Uterus (tissue), 2 donors: ENCODE results near the gene SLC39A6.

Experiments used
- POLR2A ChIP-seq, 2 donors: fragments of 450-650 bp; IDR thresholded peaks; one replicate each; pipeline ENCODE4 v1.6.1; 2016; ENCODE audit warnings: antibody characterized with exemption in 2 of 2, mild to moderate bottlenecking in 1 of 2, moderate library complexity in 1 of 2
- TF ChIP-seq, protein P1 (sequence below), 4 experiments: fragments of 200-600 bp in 2 of 4; fragments of 450-650 bp in 2 of 4; sonication (generic) in 2 of 4; IDR thresholded peaks; one replicate each; pipeline ENCODE4 v1.5.1; 2016 to 2019; ENCODE audit warnings: antibody characterized with exemption in 4 of 4, mild to moderate bottlenecking in 2 of 4, moderate library complexity in 1 of 4

DNA sequence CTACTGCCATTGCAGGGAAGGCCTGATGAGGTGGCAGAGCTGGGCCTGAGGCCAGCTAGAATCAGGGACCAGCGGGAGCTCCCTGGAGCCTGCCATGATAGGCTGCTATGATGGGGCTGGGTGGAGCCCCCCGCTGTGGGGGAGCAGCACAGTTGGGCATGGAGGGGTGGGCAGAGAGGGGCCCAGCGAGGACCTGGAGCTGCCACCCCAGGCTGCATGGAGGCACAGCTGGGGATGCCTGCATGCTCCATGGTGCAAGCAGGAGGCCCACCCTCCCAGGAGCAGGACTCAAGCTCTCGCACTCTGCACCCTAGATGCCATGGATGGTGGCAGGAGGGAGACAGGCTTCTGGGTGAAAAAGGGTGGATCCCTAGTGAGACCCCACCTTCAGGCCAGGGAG is 43.9 kb downstream of the SLC39A6 start:
- TF ChIP-seq POLR2A (IDR thresholded peaks at IDR 0.05): no peak
- TF ChIP-seq, protein P1, sequence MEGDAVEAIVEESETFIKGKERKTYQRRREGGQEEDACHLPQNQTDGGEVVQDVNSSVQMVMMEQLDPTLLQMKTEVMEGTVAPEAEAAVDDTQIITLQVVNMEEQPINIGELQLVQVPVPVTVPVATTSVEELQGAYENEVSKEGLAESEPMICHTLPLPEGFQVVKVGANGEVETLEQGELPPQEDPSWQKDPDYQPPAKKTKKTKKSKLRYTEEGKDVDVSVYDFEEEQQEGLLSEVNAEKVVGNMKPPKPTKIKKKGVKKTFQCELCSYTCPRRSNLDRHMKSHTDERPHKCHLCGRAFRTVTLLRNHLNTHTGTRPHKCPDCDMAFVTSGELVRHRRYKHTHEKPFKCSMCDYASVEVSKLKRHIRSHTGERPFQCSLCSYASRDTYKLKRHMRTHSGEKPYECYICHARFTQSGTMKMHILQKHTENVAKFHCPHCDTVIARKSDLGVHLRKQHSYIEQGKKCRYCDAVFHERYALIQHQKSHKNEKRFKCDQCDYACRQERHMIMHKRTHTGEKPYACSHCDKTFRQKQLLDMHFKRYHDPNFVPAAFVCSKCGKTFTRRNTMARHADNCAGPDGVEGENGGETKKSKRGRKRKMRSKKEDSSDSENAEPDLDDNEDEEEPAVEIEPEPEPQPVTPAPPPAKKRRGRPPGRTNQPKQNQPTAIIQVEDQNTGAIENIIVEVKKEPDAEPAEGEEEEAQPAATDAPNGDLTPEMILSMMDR (IDR thresholded peaks at IDR 0.05): no peak
